ENCODE results near the gene ACSF3. TPM values are rescaled to one million over a fixed set of nuclear protein-coding genes. Genes with fewer than 3 reads are reported as not detected.

The ACSF3 gene
- 38.0 and 38.7 TPM in 2 replicates for total RNA-seq (2014; rRNA removed; shearing (Covaris generic))

DNA sequence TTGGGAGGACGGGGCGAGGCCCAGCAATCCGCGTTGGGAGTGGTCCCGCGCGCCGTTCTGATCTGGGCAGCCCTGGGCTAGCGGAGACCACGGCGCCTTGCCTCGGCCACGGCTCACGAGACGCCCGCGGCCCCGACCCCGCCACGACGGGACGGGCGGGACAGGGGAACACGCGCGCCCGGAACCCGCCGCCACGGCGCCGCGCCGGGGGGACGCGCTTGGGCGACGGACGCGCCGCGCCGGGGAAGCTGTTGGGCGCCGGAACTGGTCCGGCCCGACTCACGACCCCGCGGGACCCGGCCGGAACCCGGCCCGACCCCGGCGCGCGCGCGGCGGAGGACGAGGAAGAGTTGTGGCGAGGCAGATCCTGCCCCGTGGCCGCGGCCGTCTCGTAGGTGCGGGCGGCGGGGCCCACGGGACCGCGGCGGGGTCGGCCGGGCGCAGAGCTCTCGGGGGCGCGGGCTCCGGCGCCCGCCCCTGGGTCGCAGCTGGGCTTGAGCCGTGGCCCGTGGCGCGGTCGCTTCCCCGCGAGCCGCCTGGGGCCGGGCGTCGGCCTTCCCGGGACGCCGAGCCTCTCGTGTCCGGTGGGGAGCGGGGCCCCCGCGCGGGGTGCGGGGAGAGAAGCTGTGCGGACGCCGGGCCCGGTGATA lies at the start of gene ACSF3:
Gene ACSF3 (plus strand): TSS at position 251 of the 650 bp plus-strand sequence. CDS start 6,830 bp downstream, outside the sequence.
- peak; percentile 40 for DNase-seq (ENCODE audit: low spot score)
- in situ Hi-C loops (cut with HindIII; ENCODE audit: low sequenced_read_pairs) = no loop called here

DNA sequence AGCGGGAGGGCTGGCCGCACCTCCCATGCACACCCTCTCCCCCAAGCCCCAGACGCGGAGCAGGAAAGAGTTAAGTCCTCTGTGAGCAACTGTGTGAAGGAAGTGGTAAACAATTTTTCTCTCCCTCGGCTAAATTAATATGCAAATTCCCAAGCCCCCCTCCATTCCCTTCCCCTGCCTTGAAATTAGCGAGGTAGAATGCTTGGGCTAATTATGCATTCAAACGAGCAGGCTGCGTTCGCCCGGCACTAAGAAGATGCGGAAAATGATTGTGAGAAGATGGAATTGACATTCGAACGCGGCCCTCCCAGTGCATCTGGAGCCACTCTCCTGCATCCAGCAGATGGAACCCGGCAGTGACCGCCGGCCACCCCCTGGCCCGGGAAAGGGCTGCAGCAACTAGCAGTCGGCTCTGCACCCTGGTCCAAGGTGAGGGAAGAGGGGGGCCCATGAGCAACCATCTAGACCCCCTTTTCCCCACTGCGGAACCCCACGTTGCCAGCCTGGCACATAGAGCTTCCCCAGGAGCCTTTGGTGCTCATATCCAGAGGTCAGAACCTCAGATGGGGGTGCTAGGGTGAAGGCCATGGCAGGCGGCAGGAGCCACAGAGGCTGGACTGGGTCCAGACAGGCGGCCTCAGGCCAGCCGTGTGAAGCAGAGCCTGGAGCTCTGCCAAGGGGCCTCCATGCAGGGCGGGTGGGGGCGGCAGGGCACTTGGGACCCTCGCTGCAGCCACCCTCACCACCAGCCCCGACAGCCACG lies 49.1 kb upstream of the ACSF3 start:
- peak; percentile 23 for DNase-seq (ENCODE audit: low spot score)
- in situ Hi-C loops (cut with HindIII; ENCODE audit: low sequenced_read_pairs) = no loop called here

DNA sequence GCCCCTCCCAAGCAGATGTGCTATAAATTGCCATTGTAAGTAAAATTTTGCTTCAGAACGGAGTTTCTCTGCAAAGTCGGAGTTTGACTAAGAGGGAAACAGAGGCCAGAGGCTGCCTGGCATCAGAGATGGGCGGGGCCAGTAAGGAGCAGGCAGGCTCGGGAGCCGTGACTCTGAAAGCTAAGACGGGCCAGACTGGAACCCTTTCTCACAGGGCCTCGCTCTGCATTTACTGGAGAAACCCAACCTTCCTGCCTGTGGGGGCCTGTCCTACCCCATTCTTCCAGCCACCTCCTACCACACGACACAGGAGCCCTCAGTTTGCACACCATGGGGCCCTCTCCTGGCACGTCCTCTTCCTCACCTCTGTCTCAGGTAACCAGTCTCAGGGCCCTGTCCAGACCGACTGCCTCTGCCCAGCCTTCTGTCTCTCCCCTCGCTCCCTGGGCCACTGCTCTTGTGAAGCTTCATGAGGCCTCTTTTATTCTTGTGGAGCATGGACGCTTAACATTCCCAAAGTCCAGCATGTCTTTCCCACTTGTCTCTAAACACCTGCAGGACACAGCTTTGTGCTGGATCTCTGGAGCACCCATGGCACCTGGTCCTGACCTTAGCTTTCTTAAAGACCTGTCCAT lies 48.4 kb upstream of the ACSF3 start:
- DNase-seq (ENCODE audit: low spot score) = no peak
- in situ Hi-C loops (cut with HindIII; ENCODE audit: low sequenced_read_pairs) = no loop called here

DNA sequence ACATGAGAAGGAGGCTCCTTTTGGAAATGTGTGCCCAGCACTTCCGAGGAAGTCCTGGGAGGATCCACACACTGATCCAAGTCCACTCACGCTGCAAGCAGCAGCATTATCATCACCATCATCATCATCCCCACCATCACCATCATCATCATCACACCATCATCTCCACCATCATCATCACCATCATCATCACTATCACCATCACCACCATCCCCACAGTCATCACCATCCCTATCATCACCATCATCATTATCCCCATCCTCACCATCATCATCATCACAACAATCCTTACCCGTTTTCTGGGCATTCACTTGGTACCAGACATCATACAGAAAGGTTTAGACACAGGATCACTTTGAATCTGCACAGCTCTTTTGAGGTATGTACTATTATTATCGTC lies 47.8 kb upstream of the ACSF3 start:
- in situ Hi-C loops (cut with HindIII; ENCODE audit: low sequenced_read_pairs) = no loop called here
- no peak for DNase-seq (ENCODE audit: low spot score)

DNA sequence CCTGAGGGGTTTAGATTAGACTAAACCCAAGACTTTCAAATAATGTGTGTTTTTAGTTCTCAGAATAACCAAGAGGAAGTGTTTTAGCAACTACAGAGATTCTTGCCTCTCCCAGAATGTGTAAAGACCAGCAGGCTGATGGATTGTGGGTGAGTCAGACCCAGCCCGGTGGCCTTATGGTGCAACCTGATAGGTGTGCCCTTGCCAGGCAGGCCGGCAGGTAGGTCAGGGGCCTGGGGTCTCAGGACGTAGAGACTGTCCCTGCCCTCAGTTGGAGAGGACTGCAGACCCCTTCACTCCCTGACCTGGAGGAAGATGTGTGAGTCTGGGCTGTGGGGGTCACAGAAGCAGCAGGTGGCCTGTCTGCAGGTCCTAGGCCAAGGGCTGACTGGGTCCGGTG lies 47.2 kb upstream of the ACSF3 start:
- no peak for DNase-seq (ENCODE audit: low spot score)
- in situ Hi-C loops (cut with HindIII; ENCODE audit: low sequenced_read_pairs) = no loop called here

DNA sequence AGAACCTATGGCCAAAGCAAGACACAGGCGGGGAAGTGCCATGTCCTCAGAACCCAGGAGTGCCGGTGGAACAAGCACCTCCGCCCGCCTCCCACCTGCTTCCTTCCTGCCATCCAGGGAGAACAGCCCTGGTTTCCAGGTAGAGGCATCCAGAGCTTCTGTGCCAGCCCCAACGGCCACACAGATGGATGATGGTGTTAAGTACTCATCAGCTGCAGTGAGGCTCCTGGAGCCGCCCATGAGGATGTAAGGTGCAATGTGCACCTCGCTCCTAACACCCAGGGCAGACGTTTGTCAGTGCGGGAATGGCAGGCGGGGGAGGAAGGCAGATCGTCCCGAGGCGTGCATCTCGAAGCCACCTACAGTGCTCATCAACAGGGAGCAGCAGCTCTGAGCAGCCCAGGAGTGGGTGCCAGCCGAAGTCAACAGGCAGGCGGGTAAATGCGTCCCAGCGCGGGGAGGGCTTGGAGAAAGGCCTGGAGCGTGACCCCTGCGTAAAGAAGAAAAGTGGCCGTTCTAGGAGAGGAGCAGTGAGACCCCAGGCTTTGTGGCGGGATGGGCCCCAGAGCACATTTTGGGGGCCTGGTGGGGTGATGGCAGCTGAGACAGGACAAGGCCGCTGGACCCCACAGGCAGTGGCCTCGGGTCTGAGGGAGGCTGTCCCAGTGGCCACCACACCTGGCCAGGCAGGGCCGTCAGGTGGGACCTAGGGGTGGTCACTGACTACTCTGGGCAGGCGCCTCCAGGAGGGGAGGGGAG lies 46.1 kb upstream of the ACSF3 start:
- in situ Hi-C loops (cut with HindIII; ENCODE audit: low sequenced_read_pairs) = no loop called here
- DNase-seq (ENCODE audit: low spot score) = no peak

DNA sequence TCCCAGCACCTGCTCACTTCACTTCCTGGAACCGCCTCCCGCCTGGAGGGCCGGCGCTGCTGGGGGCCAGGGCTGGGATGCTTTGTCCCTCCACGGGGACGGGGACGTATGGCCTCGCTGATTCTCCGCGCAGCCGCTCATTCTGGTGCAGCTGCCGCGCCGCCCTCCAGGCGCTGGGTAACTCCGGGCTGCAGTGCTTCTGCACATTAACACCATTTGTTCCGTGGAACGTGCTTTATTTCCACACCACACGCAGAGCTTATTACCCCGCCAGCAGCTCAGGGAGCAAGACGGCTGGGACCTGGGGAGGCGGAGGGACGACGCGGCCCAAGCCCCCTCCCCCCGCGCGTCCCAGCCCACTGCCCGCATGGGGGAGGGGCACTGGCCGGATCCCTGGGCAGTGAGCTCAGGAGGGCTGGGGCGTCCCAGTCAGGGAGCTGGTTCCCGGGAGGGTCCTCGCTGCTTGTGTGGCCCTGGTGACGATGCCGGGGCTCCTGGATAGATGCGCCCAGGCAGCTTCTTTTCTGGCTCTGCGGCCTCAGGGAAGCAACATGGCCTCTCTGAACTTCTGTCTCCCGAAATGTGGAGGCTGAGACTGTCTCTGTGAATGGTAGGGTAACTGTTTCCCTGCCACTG lies 45.4 kb upstream of the ACSF3 start:
- DNase-seq (ENCODE audit: low spot score) = no peak
- in situ Hi-C loops (cut with HindIII; ENCODE audit: low sequenced_read_pairs) = no loop called here

DNA sequence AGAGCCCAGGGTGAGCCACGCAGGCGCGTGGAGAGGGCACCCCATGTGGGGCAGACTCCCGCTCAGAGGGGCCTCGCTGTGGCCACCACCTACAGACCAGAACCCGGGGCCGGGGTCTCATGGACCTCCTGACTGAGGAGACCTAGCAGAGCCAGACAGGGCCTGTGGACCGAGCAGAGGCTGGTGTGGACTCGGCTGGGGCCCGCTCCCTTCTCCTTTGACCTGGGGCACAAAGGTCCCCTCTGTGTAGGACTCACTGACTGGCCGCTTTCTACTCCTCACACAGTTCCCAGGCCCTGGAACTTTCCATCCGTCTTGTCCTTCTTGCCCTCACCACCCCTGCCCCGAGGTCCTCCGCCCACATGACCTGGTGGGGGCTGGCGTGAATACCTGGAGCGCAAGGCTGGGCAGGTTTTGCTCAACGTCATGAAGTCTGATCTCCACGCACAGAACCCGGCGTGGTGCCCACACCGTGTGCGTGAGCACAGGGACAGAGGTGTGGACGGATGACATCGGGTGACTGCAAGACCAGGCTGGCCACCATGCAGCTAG lies 44.7 kb upstream of the ACSF3 start:
- in situ Hi-C loops (cut with HindIII; ENCODE audit: low sequenced_read_pairs) = no loop called here
- DNase-seq (ENCODE audit: low spot score) = no peak

DNA sequence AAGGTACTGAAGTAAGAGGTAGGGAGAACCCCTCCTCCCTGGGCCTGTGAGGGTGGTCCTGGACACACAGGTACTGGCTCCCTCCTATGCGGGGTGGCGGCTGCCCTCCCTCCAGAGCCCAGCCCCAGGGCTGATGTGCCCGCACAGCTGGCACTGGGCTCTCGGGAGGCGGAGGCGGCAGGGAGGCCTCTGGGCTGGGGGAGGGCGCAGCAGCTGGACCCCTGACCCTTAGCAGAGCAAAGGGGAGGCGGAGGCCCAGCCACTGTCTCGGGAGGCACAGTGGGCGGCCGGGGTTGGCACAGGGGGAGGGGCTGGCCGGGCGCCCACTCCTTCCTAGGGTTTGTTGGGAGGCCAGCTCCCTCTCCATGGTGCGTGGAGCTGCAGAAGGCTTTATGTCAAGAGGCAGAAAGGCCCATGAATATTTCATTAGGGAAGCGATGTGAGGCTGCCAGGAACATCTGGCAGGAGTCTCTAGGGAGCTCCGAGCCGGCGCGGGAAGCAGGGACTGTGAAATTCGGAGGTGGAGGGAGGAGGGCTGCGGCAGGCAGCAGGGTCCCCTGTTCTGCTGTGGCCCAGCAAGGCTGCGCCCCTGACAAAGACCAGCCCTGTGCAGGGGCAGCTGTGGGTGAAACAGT lies 44.1 kb upstream of the ACSF3 start:
- DNase-seq (ENCODE audit: low spot score) = no peak
- in situ Hi-C loops (cut with HindIII; ENCODE audit: low sequenced_read_pairs) = no loop called here

DNA sequence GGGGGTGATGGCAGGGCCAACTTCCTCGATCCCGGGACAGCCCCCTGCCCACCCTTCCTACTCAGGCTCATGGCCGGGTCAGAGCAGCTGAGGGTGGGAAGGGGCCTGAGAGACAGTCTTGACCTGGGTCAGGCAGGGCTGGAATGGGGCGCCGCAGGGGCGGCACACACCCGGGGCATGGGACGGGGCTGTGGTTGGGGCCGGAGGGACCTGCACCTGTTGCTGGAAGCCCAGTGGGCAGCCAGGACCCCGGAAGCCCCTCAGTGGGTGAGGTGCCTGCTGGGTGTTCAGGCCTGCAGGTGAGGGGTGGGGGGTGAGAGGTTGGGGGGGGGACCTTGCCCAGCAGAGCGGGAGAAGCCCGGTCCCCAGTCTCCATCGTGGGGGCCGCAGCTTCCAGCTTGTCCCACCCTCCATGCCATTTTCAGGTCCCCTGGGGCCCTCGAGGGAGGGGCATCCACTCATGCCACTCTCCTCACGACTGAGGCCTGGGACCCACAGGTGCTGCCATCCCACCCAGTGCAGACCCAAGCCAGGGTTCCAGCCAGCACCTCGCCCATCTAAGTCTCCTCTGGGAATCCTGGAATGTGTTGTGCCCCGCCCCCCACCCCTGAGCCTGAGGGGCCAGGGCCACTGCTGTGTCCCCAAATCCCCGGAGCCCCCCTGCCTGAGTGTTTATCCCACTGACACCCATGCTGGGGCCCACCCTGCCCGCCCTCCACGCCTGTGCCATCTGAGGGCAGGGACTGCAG lies 43.4 kb upstream of the ACSF3 start:
- DNase-seq (ENCODE audit: low spot score) = no peak
- in situ Hi-C loops (cut with HindIII; ENCODE audit: low sequenced_read_pairs) = no loop called here

DNA sequence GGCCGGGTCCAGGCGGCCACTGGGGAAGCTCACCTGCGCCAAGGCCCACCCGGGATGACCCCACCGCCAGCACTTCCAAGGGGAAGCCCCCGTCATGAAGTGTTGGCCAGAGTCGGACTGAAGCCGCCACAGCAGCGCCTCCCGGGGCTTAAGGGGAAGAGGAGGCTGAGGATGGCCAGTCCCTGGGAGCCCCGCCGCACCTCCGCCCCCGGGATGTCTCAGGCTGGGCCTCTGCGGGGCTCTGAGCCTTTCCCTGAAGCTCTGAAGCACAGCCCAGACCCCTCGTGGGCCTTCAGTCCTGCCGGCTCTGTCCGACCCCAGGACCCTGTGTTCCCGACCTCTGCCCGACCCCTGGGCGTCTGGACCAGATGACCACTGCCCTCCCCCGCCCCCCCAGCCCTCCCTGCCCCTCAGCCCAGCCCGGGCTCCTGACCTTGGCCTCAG lies 42.8 kb upstream of the ACSF3 start:
- in situ Hi-C loops (cut with HindIII; ENCODE audit: low sequenced_read_pairs) = no loop called here
- no peak for DNase-seq (ENCODE audit: low spot score)

DNA sequence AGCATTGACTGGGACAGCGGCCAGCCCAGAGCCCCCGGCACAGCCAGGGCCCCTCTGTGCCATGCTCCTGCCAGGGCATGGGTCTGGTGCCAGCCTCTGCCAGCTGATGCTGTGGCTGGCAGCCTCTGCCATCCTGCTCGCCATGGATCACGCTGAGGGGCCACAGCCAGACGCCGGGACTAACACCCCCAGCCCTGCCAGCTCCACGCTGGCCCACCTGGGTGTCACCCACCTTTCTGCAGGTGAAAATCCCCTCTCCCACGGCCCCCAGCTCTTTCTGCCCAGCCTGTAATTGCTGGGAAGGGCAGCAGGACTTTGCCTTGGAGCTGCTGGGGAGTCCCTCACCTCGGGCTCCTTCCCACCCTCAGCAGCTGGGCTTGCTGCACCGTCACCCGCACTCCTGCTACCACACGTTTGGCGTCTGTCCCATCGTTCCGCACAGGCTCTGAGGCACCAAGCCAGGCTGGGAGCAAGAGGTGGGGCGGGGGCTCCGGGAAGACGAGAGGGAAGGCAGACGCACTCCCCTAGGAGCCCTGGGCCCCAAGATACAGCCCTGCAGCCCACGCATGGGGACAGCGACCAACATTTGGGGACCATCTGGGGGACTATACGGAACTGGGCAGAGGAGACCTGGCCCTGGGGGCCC lies 42.0 kb upstream of the ACSF3 start:
- in situ Hi-C loops (cut with HindIII; ENCODE audit: low sequenced_read_pairs) = no loop called here
- peak; percentile 29 for DNase-seq (ENCODE audit: low spot score)

DNA sequence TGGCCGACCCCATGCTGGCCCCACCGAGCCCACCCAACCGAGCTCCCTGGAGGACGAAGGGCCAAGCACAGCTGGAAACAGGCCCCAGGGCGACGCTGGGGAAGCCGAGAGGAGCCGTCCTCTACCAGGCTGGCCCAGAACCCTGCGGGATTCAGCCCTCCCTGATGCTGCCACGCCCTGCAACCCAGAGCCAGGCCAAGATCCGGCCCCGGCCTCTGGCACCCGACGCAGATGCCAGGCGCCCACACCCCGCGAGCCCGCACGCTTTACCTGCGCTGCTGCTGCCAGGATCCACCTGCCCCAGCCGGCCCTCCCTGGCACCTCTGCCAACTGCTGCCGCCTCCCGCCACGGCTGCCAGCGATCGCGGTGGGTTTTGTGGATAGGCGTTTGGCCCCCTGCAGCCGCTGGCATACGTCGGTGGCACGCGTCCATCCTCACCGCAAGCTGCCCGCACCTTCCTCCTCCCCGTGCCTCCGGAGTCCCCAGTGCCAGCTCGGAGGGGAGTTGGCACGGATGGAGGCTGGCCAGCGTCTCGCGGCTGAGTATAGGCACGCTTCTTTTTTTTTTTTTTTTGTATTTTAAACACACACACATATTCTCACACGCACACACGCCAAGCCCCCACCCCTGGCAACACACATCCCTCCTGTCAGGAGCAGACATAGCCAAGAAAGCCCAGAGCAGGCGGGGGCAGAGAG lies 41.3 kb upstream of the ACSF3 start:
- in situ Hi-C loops (cut with HindIII; ENCODE audit: low sequenced_read_pairs) = no loop called here
- DNase-seq (ENCODE audit: low spot score) = no peak

DNA sequence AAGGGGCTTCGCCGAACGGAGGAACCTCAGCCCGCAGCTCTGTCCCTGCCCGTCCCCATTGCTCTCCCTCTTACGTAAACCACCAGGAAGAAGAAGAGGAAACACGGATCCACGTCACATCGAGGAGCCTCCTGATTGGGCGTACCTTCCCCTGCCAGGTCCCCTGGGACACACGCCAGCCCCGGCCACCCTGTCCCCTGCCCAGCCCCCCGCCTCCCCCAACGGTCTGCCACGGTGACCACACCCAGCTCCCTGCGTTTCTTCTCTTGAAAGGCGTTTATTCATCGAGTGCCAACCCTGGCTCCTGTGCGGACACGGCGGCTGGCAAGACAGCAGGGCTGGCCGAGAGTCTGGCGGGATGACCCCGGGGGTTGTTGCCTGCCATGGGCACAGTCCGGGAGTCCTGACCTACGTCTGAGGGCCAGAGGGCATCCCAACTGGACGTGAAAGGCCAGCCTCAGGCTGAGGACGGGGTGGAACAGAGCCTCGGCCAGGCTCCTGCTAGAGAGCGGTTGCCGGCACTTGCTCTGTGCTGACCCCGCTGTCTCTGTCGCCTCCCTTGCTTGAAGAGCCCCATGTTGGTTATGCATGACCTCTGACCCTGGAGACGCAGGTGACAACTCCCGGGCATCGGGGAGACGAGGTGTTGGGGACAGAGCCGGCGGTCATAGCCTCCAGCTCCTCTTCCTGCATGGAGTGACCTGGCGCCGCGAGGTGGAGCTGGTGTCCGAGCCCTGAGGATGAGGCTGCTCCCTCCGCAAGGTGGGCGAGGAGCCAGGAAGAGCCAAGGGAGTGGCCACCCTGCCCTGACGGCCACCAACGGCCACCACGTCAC lies 40.5 kb upstream of the ACSF3 start:
- in situ Hi-C loops (cut with HindIII; ENCODE audit: low sequenced_read_pairs) = no loop called here
- peak; percentile 93 for DNase-seq (ENCODE audit: low spot score)

DNA sequence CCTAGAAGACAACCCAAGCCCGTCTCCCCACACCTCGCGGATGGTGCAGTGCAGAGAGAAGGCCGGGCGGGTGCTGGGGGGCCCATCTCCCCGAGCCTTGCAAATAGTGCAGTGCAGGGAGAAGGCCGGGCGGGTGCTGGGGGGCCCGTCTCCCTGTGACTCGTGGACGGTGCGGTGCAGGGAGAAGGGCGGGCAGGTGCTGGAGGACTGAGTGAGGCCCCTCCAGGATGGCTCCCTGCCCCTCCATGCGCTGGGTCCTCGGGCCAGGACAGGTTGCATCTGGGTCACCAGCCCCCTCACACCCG lies 40.0 kb upstream of the ACSF3 start:
- in situ Hi-C loops (cut with HindIII; ENCODE audit: low sequenced_read_pairs) = no loop called here

DNA sequence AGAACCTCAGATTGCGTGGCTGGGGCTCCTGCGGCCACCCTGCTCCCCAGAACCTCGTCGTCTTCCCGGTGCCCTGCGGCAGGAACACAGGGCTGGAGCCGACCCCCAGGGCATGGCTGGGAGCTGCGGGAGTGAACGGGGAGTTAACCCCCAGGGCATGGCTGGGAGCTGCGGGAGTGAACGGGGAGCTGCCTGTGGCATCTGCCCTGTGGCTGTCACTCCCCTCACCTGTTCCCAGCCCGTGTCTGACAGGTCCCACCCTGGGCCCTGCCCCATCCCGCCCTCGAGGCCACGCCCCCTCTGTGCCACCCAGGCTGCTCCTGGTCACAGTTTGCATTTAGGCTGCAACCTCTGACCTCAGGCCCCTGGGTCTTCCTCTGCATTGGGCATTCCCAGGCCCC lies 39.4 kb upstream of the ACSF3 start:
- in situ Hi-C loops (cut with HindIII; ENCODE audit: low sequenced_read_pairs) = no loop called here
- no peak for DNase-seq (ENCODE audit: low spot score)

More for the DNA sequence above, 40.0 kb upstream of the ACSF3 start:
- DNase-seq (ENCODE audit: low spot score) = no peak
